Left ventricle myocardium inferior (tissue), 1 donor: ENCODE results near the gene OR7G2. TPM values are rescaled to one million over a fixed set of nuclear protein-coding genes. Genes with fewer than 3 reads are reported as not detected.

Experiments used
- DNase-seq: peaks from one replicate; pipeline ENCODE4 v3.0.0-alpha.2; 2020
- H3K27ac ChIP-seq: fragments of 200-600 bp; replicated peaks from 2 replicates; pipeline ENCODE4 v1.8.0; 2021
- H3K27me3 ChIP-seq: fragments of 200-600 bp; 2 replicates; pipeline ENCODE4 v1.8.0; 2021; ENCODE audit warnings: low read depth
- H3K36me3 ChIP-seq: fragments of 200-600 bp; 2 replicates; pipeline ENCODE4 v1.8.0; 2021
- H3K4me1 ChIP-seq: fragments of 200-600 bp; 2 replicates; pipeline ENCODE4 v1.8.0; 2021
- H3K4me3 ChIP-seq: fragments of 200-600 bp; 2 replicates; pipeline ENCODE4 v1.8.0; 2021; ENCODE audit warnings: mild to moderate bottlenecking, moderate library complexity
- H3K9me3 ChIP-seq: fragments of 200-600 bp; replicated peaks from 2 replicates; pipeline ENCODE4 v1.8.0; 2021
- CTCF ChIP-seq: fragments of 200-600 bp; IDR thresholded peaks from 2 replicates; pipeline ENCODE4 v1.8.0; 2021; ENCODE audit warnings: antibody characterized with exemption, mild to moderate bottlenecking, borderline replicate concordance
- intact Hi-C: fragments of 100-400 bp; cut with micrococcal nuclease; formaldehyde crosslinking; loops from one replicate; pipeline ENCODE4 v1.11.0; 2022
- total RNA-seq: library from RNA; stranded (reverse); fragmentation: NEBNext Ultra II Directional; extraction: Animal tissue kit (Norgen Biotek cat#: 25700); gene quantifications from one replicate; pipeline ENCODE4 v1.2.1, GENCODE V29; 2021
- donor health status: DM: no; HTN: yes; CAD: no; lungs with severe emphysema.

The OR7G2 gene
- total RNA-seq, 1 donor from 2014 or later = not detected

GRCh38 chr19:9149997-9150396 lies 42.7 kb upstream of the OR7G2 start:
- no peak for TF ChIP-seq CTCF
- H3K9me3 ChIP-seq = peaks cover 41% of the 10 kb centered on the region
- no peak for DNase-seq
- peaks cover 40% of the 10 kb centered on the region for H3K36me3 ChIP-seq
- no peaks in the 10 kb centered on the region for H3K27me3 ChIP-seq
- no peak overlapping the region for H3K4me3 ChIP-seq
- H3K27ac ChIP-seq = no peak overlapping the region
- intact Hi-C loops = no loop called here
- H3K4me1 ChIP-seq = peaks cover 26% of the 10 kb centered on the region

- H3K27me3 ChIP-seq = no peaks in the 10 kb centered on the region
- no peak overlapping the region for H3K27ac ChIP-seq
- DNase-seq = no peak
- peaks cover 26% of the 10 kb centered on the region for H3K4me1 ChIP-seq
- TF ChIP-seq CTCF = no peak
- H3K9me3 ChIP-seq = peaks cover 40% of the 10 kb centered on the region
- H3K4me3 ChIP-seq = no peak overlapping the region
- intact Hi-C loops = no loop called here
- peaks cover 38% of the 10 kb centered on the region for H3K36me3 ChIP-seq
These were observed 41.4 kb upstream of the OR7G2 start for GRCh38 chr19:9148697-9149096.

GRCh38 chr19:9146882-9147281 lies 39.6 kb upstream of the OR7G2 start:
- Histone ChIP-seq H3K4me1 (peaks cover 34% of the 10 kb centered on the region), H3K27ac (no peak overlapping the region), H3K9me3 (peaks cover 22% of the 10 kb centered on the region), H3K4me3 (no peak overlapping the region), H3K36me3 (peaks cover 21% of the 10 kb centered on the region), H3K27me3 (no peaks in the 10 kb centered on the region)
- no peak for DNase-seq
- no peak for TF ChIP-seq CTCF
- intact Hi-C loops = no loop called here

GRCh38 chr19:9144920-9145319 lies 37.6 kb upstream of the OR7G2 start:
- no peak for DNase-seq
- TF ChIP-seq CTCF = no peak
- peaks cover 21% of the 10 kb centered on the region for H3K36me3 ChIP-seq
- H3K4me3 ChIP-seq = no peak overlapping the region
- intact Hi-C loops = no loop called here
- H3K4me1 ChIP-seq = peaks cover 51% of the 10 kb centered on the region
- H3K27me3 ChIP-seq = no peaks in the 10 kb centered on the region
- H3K27ac ChIP-seq = no peak overlapping the region
- H3K9me3 ChIP-seq = peaks cover 22% of the 10 kb centered on the region

GRCh38 chr19:9140159-9140874 lies 33.0 kb upstream of the OR7G2 start, which contains the start of gene ZNF317:
ZNF317 (plus strand) TSS chr19:9140397; CDS start chr19:9156017, 15,620 bp downstream.
- TF ChIP-seq CTCF = no peak
- H3K4me1 ChIP-seq = peaks cover 39% of the 10 kb centered on the region
- peak; percentile 90 for DNase-seq
- peak within 1 kb of the TSS; percentile 88 for H3K4me3 ChIP-seq
- H3K27ac ChIP-seq = peak within 1 kb of the TSS; percentile 89
- intact Hi-C loops = no loop called here
- no peaks in the 10 kb centered on the region for H3K27me3 ChIP-seq
- peaks cover 11% of the 10 kb centered on the region for H3K36me3 ChIP-seq
- H3K9me3 ChIP-seq = peaks cover 15% of the 10 kb centered on the region
